Body of pancreas (tissue), 4 donors: ENCODE results near the gene ZSWIM3.

Experiments used
- POLR2A ChIP-seq, 3 donors: fragments of 450-650 bp; IDR thresholded peaks; one replicate each; pipeline ENCODE4 v1.6.1; 2016; ENCODE audit warnings: antibody characterized with exemption in 3 of 3, mild to moderate bottlenecking in 2 of 3
- TF ChIP-seq, protein P1 (sequence below), 7 experiments: fragments of 450-650 bp in 4 of 7; fragments of 200-600 bp in 3 of 7; sonication (generic) in 3 of 7; IDR thresholded peaks; one replicate each; pipeline ENCODE4 v1.5.1; 2016 to 2019; ENCODE audit warnings: antibody characterized with exemption in 7 of 7

DNA sequence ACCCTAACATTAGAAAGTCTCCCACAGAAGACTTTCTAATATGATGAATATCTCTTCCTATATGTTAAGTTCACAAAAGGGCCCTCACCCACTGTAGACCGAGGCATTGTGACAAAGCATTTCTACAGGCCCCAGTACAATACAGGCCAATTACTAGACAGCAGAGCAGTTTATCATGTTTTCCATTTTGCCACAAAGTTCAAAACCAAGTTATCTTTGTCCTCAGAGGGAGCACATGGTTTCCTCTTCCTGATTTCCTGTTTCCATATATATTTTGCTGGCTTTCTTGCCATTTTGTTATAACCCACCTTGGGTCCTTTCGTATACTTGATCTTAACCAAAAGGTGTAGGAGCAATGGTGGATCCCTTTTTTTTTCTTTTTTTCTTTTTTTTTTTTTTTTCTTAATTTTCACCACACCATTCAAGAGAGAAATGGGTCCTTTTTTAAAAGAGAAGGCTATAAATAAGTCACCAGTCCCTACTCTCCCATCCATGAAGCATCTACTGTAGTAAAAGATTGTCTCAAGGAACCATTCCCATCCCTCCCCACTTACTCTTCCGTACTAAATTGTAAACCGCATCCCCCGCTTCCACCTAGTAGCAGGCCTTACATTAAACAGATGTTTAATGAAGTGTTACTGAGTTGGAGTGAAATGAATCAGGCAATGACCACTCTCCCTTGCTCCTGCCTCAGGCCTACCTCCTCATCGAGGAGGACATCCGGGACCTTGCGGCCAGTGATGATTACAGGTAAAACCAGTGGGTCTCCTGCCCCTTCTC, 47.0 kb upstream of the ZSWIM3 start:
- TF ChIP-seq, protein P1, sequence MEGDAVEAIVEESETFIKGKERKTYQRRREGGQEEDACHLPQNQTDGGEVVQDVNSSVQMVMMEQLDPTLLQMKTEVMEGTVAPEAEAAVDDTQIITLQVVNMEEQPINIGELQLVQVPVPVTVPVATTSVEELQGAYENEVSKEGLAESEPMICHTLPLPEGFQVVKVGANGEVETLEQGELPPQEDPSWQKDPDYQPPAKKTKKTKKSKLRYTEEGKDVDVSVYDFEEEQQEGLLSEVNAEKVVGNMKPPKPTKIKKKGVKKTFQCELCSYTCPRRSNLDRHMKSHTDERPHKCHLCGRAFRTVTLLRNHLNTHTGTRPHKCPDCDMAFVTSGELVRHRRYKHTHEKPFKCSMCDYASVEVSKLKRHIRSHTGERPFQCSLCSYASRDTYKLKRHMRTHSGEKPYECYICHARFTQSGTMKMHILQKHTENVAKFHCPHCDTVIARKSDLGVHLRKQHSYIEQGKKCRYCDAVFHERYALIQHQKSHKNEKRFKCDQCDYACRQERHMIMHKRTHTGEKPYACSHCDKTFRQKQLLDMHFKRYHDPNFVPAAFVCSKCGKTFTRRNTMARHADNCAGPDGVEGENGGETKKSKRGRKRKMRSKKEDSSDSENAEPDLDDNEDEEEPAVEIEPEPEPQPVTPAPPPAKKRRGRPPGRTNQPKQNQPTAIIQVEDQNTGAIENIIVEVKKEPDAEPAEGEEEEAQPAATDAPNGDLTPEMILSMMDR (IDR thresholded peaks at IDR 0.05) = no peak
- no peak for TF ChIP-seq POLR2A (IDR thresholded peaks at IDR 0.05)
